AG10803 (cell line): ENCODE results near the gene COL25A1.

Experiments used
- DNase-seq: peaks from one replicate; pipeline ENCODE4 v3.0.0; 2010; ENCODE audit warnings: low read depth
- H3K4me3 ChIP-seq: 2 replicates; pipeline ENCODE4 v1.5.1; 2011; ENCODE audit warnings: mild to moderate bottlenecking, low read length, control low read depth
- TF ChIP-seq, protein P1 (sequence below): conservative IDR thresholded peaks from 2 replicates; pipeline ENCODE4 v1.5.1; 2011; ENCODE audit warnings: mild to moderate bottlenecking, low read length, control low read depth, inconsistent platforms

Gene COL25A1

DNA sequence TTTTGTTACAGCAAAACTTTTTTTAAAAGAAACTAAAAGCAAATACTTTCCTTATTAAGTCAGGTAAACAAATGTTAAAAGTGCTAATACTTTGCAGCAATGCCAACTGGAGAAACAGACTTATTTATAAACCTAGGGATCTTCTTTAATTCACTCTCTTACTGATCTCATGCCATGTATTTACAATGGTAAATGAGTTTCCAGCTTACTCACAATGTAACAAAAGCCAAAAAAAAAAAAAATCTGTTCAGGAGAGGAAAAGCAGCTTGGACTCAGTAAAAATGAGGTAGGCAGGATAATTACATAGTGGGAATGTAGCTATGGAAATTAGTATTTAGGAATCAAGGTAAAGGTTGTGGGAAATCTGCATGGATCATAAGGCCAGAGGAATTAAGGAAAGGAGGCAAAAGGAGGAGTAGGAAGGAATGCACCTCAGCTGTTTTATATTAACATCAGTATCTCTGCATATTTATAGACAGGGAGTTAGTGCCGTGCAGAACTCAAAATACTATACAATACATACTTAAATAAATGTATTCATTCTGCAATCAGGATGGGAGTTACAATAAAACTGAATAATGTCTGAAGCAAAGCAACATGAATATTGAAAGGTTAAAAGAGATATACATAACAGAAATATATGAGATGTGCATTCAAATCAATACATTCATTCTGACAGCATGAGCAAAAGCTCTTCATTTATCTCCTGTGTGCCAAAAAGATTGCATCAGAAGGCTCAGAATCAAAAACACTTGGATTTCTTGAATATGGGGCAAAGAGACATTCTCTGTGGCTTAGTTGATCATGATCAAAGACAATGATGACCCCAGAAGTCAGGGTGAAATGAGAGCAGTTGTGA lies 481.7 kb downstream of the COL25A1 start:
- peak; percentile 45 for DNase-seq
- no peak overlapping the region for H3K4me3 ChIP-seq
- TF ChIP-seq, protein P1, sequence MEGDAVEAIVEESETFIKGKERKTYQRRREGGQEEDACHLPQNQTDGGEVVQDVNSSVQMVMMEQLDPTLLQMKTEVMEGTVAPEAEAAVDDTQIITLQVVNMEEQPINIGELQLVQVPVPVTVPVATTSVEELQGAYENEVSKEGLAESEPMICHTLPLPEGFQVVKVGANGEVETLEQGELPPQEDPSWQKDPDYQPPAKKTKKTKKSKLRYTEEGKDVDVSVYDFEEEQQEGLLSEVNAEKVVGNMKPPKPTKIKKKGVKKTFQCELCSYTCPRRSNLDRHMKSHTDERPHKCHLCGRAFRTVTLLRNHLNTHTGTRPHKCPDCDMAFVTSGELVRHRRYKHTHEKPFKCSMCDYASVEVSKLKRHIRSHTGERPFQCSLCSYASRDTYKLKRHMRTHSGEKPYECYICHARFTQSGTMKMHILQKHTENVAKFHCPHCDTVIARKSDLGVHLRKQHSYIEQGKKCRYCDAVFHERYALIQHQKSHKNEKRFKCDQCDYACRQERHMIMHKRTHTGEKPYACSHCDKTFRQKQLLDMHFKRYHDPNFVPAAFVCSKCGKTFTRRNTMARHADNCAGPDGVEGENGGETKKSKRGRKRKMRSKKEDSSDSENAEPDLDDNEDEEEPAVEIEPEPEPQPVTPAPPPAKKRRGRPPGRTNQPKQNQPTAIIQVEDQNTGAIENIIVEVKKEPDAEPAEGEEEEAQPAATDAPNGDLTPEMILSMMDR, result no peak

DNA sequence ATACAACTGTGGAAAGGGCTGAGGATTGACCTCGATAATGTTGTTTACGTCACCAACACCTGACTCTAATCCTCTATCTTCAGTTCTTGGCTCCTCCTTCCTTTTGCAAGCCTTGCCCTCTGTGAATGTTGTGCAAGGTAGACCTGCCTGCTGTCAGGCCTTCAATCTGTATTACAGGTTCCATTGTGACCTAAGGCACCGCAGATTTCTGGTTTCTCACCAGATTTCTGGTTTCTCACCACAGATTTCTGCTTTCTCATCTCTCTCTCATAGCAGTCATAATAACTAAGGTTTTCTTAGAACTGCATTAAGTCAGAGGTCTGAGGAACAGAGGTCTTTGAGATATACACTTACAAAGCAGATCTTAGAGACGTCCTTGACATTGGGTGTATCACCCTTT lies 488.1 kb downstream of the COL25A1 start:
- no peak for DNase-seq
- H3K4me3 ChIP-seq, result no peak overlapping the region
- TF ChIP-seq, protein P1, result no peak

DNA sequence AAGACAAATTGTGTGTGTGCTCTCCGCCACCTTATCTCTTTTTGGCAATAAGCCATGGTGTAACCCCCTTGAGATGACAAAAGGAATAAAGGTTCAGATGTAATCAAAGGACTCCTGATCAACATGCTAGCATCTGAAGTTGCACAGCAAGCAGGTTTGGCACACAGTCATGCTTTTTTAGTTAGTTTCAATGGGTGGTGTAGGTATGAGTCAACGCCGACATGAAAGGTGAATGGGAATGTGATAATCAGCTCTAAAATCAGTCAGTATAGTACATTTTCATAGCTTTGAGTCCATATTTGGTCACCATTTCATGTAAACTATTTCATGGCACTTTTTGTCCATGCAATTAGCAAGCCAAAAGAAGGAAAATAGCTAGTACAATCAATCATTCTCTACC lies 489.2 kb downstream of the COL25A1 start:
- no peak overlapping the region for H3K4me3 ChIP-seq
- TF ChIP-seq, protein P1, result no peak
- DNase-seq, result no peak

DNA sequence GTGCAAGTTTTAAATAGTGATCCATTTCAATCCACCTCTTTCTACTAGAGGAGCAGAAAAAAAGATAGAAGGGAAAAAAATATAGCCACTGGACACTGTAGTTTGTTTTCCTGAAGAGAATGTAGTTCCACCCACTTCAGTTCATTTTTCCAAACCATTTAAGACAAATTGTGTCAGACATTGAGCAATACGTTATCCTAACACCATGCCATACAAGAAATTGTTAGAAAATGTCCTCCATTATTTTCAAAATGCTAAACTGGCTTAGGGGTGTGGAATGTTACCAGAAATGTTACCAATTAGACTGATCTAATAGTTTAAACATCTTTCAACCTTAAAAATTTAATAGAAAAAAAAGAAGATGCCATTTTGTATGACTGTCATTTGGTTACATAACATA lies 491.0 kb downstream of the COL25A1 start:
- no peak overlapping the region for H3K4me3 ChIP-seq
- TF ChIP-seq, protein P1, result no peak
- DNase-seq, result peak; percentile 11

DNA sequence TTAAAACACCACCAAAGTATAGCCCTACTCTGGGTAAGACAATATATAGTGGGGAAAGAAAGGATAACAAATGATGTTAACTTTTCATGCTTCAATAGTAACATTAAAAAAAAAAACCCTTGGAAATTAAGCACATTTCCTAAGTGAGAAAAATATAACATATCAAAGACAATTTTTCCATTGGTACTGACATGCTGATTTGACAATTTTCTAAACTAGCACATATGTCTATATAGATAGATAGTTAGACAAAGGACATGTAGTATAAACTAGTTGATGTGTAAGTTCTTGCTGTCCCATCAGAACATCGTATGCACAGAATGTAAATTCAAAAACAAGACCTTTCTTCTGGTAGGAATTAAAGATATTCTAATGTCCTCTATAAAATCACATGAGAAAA lies 492.4 kb downstream of the COL25A1 start:
- no peak overlapping the region for H3K4me3 ChIP-seq
- TF ChIP-seq, protein P1, result no peak
- no peak for DNase-seq

DNA sequence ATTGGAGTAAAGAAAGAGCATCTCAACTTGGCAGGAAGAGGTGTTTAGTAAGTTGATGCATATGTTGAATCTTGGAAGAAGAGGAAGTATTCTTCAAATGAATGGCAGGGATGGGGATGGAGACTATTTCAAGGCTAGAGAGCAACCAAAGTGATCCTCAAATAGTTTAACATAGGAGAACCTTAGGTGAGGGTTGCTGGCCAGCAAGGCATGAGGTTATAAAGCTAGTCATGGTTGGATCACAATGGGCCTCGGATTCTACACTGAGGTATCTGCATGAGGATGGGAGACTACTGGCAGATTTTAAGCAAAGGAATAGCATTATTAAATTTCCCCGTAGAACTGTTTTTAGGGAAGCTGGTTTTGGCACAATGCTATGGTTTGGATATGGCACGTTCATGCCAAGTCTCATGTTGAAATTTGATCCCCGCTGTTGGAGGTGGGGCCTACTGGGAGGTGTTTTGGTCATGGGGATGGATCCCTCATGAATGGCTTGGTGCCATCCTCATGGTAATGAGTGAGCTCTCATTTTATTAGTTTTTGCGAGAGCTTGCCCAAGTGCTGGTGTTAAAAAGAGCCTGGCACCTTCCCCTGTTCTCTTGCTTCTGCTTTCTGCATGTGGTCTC lies 497.7 kb downstream of the COL25A1 start:
- no peak for DNase-seq
- H3K4me3 ChIP-seq, result no peak overlapping the region
- TF ChIP-seq, protein P1, result no peak

DNA sequence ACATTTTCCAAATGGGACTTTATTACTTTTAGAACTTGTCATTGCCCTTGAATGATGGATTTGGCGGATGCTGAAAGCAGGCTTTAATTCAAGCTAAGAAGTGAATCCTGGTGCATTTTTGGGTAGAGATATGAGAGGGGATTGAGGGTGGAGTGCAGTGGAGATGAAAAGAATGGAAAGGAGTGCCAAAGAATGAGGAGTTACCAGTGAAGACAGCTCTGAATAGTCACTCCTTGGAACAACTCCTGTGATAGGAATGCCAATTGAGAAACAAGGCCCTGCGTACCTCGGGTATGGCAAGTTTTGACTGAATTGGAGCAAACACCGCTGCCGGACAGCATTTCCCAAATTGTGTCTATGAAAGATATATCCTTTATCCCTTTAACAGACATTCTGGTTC lies 503.2 kb downstream of the COL25A1 start:
- H3K4me3 ChIP-seq, result no peak overlapping the region
- DNase-seq, result no peak
- TF ChIP-seq, protein P1, result no peak
